ENCODE measurements around the gene FBN3. TPM values are rescaled to one million over a fixed set of nuclear protein-coding genes. Genes with fewer than 3 reads are reported as not detected.

The FBN3 gene
- total RNA-seq, 1 experiment from 2014 or later: 0.10 TPM

GRCh38 chr19:8185343-8186068 is 36.1 kb upstream of the FBN3 start:
- no peaks in the 10 kb centered on the region for H3K36me3 ChIP-seq (ENCODE audit: control insufficient read depth, insufficient read depth, low read length)
- H3K4me1 ChIP-seq (ENCODE audit: control insufficient read depth, insufficient read depth, low read length): no peaks in the 10 kb centered on the region
- no peaks in the 10 kb centered on the region for H3K27me3 ChIP-seq (ENCODE audit: control insufficient read depth, insufficient read depth, low read length)
- H3K9me3 ChIP-seq (ENCODE audit: control insufficient read depth, insufficient read depth, low read depth, low read length): no peaks in the 10 kb centered on the region
- CTCF ChIA-PET: no interaction called here
- ATAC-seq: no peak
- no TSS peak for BruUV-seq (replicated peaks)
- H3K4me3 ChIP-seq (ENCODE audit: low read depth in 2 of 2, low read length in 2 of 2): no peak overlapping the region
- no peak for TF ChIP-seq REST (IDR thresholded peaks at IDR 0.05; ENCODE audit: insufficient read depth in 1 of 2, low read depth in 2 of 2, low read length in 1 of 2)
- TF ChIP-seq SIN3A (IDR thresholded peaks at IDR 0.05; ENCODE audit: borderline replicate concordance, insufficient read depth, low read depth, low read length): no peak
- no peak for TF ChIP-seq TCF7L2 (IDR thresholded peaks at IDR 0.05; ENCODE audit: low read depth, low read length)
- TF ChIP-seq POLR2AphosphoS5 (IDR thresholded peaks at IDR 0.05; ENCODE audit: low read depth, low read length): no peak
- no peak for TF ChIP-seq CTCF (IDR thresholded peaks at IDR 0.05)
- POLR2A ChIA-PET: interaction anchor here (0.6 kb wide), 1 partner anchor 20 kb away, joined by 10 read pairs; no protein-coding TSS in a partner anchor
- DNase-seq (ENCODE audit: low read depth, low spot score): no peak
- intact Hi-C loops (cut with micrococcal nuclease; ENCODE audit: unreplicated experiment) (no loop called here), in situ Hi-C loops (cut with HindIII; ENCODE audit: low pct_unique_long_range_greater_than_20kb, low sequenced_read_pairs) (no loop called here)
- H3K27ac ChIP-seq (ENCODE audit: low read length): no peak overlapping the region

GRCh38 chr19:8184274-8184673 is 34.9 kb upstream of the FBN3 start:
- ChIA-PET CTCF (interaction anchor here (0.7 kb wide), 1 partner anchor 14 kb away, joined by 3 read pairs; no protein-coding TSS in a partner anchor), POLR2A (interaction anchor here (0.7 kb wide), 1 partner anchor 265 kb away, joined by 3 read pairs; no protein-coding TSS in a partner anchor)
- Histone ChIP-seq H3K4me1 (ENCODE audit: control insufficient read depth, insufficient read depth, low read length) (no peaks in the 10 kb centered on the region), H3K27ac (ENCODE audit: low read length) (no peak overlapping the region), H3K4me3 (ENCODE audit: low read depth in 2 of 2, low read length in 2 of 2) (no peak overlapping the region), H3K27me3 (ENCODE audit: control insufficient read depth, insufficient read depth, low read length) (no peaks in the 10 kb centered on the region), H3K9me3 (ENCODE audit: control insufficient read depth, insufficient read depth, low read depth, low read length) (no peaks in the 10 kb centered on the region), H3K36me3 (ENCODE audit: control insufficient read depth, insufficient read depth, low read length) (no peaks in the 10 kb centered on the region)
- ATAC-seq: no peak
- no TSS peak for BruUV-seq (replicated peaks)
- intact Hi-C loops (cut with micrococcal nuclease; ENCODE audit: unreplicated experiment): no loop called here
- TF ChIP-seq REST (IDR thresholded peaks at IDR 0.05; ENCODE audit: insufficient read depth in 1 of 2, low read depth in 2 of 2, low read length in 1 of 2) (no peak), TCF7L2 (IDR thresholded peaks at IDR 0.05; ENCODE audit: low read depth, low read length) (no peak), SIN3A (IDR thresholded peaks at IDR 0.05; ENCODE audit: borderline replicate concordance, insufficient read depth, low read depth, low read length) (no peak), POLR2AphosphoS5 (IDR thresholded peaks at IDR 0.05; ENCODE audit: low read depth, low read length) (no peak), CTCF (IDR thresholded peaks at IDR 0.05) (no peak)
- in situ Hi-C loops (cut with HindIII; ENCODE audit: low pct_unique_long_range_greater_than_20kb, low sequenced_read_pairs): no loop called here
- DNase-seq (ENCODE audit: low read depth, low spot score): no peak

All from Panc1 (cell line).